Choroid plexus epithelial cell (primary cell): ENCODE results near the gene MRPS26.

Experiments used
- DNase-seq: peaks from one replicate; pipeline ENCODE4 v3.0.0-alpha.2; 2010; ENCODE audit warnings: low read depth
- H3K4me3 ChIP-seq: 2 replicates; pipeline ENCODE4 v1.5.1; 2011; ENCODE audit warnings: low read depth, mild to moderate bottlenecking, control low read depth, low read length, moderate library complexity
- TF ChIP-seq, protein P1 (sequence below): conservative IDR thresholded peaks from 2 replicates; pipeline ENCODE4 v1.5.1; 2011; ENCODE audit warnings: low read depth, mild to moderate bottlenecking, control low read depth, inconsistent platforms, low read length, moderate library complexity

Gene MRPS26

DNA sequence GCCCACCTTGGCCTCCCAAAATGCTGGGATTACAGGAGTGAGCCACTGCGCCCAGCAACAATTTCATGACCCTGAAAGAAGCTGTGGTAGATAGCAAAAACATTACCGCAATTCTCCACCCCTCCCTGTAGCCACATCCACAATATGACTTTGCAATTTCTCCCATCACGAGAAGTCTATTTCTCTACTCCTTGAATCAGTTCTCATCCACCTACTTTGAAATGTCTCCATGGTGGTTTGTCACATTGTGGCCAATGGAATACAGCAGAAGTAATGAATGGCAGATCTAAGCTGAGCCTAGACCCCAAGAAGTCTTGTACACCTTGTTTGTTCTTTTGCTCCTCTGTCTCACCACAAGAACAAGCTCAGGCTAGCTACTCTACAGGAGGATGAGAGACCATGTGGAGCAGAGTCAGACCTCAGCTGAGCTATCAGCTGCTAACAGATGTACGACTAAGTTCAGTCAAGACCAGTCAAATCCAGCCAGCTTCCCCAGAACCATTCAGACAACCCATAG lies 31.8 kb downstream of the MRPS26 start:
- H3K4me3 ChIP-seq = no peak overlapping the region
- DNase-seq = no peak
- TF ChIP-seq, protein P1, sequence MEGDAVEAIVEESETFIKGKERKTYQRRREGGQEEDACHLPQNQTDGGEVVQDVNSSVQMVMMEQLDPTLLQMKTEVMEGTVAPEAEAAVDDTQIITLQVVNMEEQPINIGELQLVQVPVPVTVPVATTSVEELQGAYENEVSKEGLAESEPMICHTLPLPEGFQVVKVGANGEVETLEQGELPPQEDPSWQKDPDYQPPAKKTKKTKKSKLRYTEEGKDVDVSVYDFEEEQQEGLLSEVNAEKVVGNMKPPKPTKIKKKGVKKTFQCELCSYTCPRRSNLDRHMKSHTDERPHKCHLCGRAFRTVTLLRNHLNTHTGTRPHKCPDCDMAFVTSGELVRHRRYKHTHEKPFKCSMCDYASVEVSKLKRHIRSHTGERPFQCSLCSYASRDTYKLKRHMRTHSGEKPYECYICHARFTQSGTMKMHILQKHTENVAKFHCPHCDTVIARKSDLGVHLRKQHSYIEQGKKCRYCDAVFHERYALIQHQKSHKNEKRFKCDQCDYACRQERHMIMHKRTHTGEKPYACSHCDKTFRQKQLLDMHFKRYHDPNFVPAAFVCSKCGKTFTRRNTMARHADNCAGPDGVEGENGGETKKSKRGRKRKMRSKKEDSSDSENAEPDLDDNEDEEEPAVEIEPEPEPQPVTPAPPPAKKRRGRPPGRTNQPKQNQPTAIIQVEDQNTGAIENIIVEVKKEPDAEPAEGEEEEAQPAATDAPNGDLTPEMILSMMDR = no peak

- DNase-seq = no peak
- TF ChIP-seq, protein P1 = no peak
- H3K4me3 ChIP-seq = no peak overlapping the region
These were observed 35.1 kb downstream of the MRPS26 start for GRCh38 chr20:3080939-3081388.

- no peak overlapping the region for H3K4me3 ChIP-seq
- DNase-seq = no peak
- TF ChIP-seq, protein P1 = no peak
These were observed 35.8 kb downstream of the MRPS26 start for GRCh38 chr20:3081641-3082040.

DNA sequence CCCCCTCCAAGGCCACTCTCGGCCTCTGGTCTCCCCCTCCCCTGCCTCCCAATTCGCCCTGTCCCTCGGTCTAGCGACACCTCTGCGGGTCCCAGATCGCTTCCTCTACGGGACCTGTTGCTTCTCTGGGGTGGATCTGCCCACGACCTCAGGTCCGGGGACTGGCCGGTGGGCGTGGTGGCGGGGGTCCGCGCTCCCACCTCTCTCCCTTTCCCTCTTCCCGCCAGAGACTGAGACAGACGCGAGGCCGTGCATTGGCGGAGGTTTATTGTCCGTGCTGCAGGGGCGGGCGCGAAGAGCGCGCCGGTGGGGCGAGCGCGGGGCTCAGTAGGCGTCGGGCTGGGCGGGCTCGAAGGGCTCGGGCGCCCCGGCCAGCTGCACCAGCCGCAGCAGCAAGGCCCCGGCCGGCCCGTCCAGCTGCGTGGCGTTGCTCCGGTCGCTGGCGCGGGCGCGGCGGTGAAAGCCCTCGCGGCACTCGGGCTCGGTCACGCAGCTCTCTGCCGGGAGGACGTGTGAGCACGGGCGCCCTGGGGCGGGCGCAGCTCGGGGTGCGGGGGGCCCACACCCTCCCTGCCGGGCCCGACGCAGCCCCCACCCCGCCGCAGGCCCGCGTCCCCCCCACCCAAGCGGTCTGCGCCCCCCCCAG lies 36.6 kb downstream of the MRPS26 start:
- TF ChIP-seq, protein P1 = no peak
- no peak overlapping the region for H3K4me3 ChIP-seq
- no peak for DNase-seq

- no peak for DNase-seq
- H3K4me3 ChIP-seq = no peak overlapping the region
- TF ChIP-seq, protein P1 = no peak
These were observed 37.4 kb downstream of the MRPS26 start for GRCh38 chr20:3082955-3083952.

DNA sequence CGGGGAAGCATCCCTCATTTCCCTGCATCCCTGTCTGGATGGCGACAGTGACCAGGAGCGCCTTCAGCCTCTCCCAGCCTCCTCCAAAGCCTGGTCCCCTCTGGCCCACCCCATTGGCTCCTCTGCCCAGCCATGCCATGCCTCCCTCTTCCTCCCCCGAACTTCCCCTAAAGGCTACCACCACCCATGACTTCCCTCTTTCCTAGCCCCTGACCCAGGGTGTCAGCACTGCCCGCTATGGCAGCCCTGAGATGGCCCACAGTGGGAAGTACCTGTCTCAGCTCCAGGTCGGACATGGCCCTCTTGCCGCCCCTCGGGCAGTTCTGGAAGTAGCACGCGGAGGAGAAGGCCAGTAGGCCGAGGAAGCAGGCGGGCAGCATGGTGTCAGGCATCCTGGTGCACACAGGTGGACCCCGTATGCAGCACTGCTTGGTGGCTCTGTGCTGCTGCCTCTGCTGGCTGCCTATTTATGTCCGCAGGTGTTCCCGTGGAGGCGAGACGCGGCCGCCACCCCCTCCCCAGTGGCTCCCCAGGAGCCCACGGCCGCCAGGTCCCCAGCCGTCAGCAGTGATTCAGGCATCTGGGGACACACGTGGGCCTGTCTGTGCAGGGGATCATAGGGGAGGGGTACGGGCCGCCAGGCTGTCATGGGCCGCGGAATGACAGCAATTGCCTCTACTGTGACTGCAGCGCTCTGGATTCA lies 38.6 kb downstream of the MRPS26 start, which contains the start of gene AVP:
Gene AVP (minus strand): TSS at position 442 of the 703 bp plus-strand sequence. CDS start 50 bp downstream, at position 392.
- DNase-seq = no peak
- TF ChIP-seq, protein P1 = no peak
- no peak within 1 kb of the TSS for H3K4me3 ChIP-seq
